GM19025 (cell line): ENCODE data around the gene MFAP4.

Source experiments
- ATAC-seq: cut with Tn5 transposase; IDR thresholded peaks from one replicate; pipeline ENCODE4 v1.9.1; 2021; ENCODE audit warnings: mild to moderate bottlenecking, low read depth, moderate library complexity; ENCODE audit not compliant: unreplicated experiment

Gene MFAP4

GRCh38 chr17:19387921-19388521, 1.0 kb upstream of the MFAP4 start:
- no peak for ATAC-seq

DNA sequence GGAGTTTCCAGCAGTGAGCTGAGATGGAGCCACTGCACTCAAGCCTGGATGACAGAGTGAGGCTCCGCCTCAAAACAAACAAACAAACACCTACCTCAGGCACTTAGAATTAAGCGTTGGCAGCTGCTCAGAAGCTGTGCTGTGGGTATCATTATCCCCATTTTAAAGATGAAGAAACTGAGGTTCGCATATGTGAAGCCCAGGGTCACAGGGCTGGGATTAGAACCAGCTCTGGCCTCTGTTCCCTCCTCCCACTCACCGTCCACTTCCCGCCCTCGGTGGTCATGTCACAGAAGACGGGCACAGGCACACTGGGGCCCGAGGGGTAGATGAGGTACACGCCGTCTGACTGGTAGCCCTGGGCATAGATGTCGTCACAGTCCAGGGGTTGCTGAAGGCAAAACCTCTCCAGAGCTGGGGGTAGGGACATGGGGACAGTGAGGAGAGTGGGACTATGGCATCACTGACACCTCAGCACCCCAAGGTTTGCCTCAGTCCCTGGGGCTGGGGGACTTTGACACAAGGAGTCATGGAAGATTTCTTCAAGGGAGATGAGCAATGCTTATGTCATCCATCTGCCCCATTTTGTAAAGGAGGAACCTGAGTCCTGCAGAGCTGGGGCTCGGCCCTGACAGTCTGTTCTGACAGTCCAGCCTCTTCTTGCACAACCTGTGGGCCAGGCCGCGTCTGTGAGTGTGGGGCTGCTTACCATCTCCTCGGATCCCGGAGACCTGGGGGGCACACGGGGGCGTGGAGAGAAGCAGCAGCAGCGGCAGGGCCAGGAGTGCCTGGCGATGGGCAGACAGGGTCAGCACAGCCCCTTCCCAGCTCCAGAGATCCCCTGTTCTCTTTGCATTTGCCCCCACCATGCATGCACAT, 700 bp downstream of the MFAP4 start:
- no peak for ATAC-seq

DNA sequence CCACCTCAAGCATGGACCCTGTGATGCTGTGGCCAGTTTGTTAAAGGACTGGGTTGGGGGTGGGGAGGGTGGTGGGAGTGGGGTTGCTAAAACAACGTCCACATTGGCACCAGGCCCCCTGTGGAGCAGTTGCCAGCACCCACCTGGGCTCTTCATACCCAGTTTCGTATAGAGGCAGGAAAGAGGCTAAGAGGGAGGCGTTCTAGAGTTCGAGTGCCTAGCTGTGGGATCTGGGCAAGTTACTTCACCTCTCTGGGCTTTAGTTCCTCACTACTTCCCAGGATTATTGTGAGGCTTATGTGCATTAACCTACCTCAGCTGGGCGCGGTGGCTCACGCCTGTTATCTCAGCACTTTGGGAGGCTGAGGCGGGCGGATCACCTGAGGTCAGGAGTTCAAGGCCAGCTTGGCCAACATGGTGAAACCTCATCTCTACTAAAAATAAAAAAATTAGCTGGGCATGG, 1.4 kb downstream of the MFAP4 start:
- ATAC-seq, result no peak

GRCh38 chr17:19384723-19385391, 2.1 kb downstream of the MFAP4 start:
- no peak for ATAC-seq

DNA sequence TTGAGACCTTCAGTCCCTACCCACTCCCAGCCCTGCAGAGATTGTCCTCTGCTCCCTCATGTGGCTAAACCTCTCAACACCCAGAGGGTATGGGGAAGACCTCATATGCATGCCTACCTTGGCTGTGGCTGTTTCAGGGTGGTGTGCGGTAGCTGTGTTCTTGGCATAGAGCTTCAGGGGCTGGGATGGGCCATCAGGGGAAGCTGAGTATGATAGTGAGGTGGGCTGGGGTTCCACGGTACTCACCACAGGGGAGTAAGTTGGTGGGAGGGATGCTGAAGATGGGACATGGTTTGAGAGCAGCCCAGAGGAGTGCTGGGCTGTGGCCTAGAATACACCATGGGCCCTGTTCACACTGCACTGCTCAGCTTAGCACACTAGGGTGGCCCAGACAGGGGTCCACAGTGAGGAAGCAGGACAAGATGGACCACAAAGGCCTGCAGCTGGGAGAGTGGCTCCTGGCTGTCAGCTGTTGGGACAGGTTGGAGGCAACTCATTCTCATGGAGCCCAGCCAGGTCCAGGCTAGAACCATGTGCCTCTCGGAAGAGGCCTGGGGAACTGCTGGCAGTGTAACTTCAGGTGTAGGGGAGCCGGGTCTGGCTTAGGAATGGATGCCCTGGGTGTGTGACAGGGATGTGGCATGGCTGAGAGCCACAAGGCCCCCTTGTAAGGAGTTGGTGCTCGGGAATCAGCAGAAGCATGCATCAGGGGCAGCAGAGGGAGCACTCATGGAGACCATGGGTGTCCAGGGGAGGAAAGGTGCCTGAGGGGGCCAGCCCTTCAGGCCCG, 3.1 kb downstream of the MFAP4 start:
- no peak for ATAC-seq

DNA sequence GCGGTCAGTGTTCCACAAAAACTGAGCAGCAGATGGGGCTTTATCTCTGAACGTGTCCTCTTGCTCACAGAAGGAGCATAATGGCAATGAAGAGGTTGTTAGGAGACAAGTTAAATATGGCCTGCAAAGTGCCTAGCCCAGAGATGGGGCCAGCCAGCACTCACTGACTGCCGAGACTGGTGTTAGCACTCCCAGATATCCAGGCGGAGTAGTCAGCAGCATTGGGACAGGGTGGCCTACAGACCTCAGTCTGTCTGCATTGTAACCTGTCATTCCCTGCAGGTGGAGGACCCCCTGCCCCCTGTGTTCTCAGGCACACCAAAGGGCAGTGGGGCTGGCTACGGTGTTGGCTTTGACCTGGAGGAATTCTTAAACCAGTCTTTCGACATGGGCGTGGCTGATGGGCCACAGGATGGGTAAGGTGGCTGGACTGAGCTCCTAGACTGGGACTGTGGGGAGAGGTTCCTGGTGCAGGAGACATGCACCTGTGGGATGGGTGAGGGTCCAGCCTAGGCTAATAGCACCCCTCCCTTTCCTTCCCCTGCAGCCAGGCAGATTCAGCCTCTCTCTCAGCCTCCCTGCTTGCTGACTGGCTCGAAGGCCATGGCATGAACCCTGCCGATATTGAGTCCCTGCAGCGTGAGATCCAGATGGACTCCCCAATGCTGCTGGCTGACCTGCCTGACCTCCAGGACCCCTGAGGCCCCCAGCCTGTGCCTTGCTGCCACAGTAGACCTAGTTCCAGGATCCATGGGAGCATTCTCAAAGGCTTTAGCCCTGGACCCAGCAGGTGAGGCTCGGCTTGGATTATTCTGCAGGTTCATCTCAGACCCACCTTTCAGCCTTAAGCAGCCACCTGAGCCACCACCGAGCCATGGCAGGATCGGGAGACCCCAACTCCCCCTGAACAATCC, 4.2 kb downstream of the MFAP4 start:
- no peak for ATAC-seq

DNA sequence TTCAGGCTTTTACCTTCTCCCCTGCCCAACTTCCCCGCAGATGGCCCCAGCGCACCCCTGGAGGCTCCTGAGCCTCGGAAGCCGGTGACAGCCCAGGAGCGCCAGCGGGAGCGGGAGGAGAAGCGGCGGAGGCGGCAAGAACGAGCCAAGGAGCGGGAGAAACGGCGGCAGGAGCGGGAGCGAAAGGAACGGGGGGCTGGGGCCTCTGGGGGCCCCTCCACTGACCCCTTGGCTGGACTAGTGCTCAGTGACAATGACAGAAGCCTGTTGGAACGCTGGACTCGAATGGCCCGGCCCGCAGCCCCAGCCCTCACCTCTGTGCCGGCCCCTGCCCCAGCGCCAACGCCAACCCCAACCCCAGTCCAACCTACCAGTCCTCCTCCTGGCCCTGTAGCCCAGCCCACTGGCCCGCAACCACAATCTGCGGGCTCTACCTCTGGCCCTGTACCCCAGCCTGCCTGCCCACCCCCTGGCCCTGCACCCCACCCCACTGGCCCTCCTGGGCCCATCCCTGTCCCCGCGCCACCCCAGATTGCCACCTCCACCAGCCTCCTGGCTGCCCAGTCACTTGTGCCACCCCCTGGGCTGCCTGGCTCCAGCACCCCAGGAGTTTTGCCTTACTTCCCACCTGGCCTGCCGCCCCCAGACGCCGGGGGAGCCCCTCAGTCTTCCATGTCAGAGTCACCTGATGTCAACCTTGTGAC, 5.1 kb downstream of the MFAP4 start:
- no peak for ATAC-seq

DNA sequence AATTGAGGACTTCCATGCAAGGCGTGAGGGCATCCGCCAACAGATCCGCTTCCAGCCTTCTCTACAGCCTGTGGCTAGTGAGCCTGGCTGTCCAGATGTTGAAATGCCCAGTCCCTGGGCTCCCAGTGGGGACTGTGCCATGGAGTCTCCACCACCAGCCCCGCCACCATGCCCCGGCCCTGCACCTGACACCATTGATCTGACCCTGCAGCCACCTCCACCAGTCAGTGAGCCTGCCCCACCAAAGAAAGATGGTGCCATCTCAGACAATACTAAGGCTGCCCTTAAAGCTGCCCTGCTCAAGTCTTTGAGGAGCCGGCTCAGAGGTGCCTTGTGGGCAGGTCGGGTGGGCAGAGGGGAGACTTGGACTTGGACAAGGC, 5.6 kb downstream of the MFAP4 start:
- ATAC-seq, result no peak

- ATAC-seq, result no peak
These were observed 6.3 kb downstream of the MFAP4 start for GRCh38 chr17:19380481-19381301.

GRCh38 chr17:19379361-19380065, 7.5 kb downstream of the MFAP4 start:
- ATAC-seq, result no peak

- peak; percentile 7 for ATAC-seq
These were observed 8.3 kb downstream of the MFAP4 start, which contains the start of gene MAPK7 for GRCh38 chr17:19378416-19379360. TSS of gene MAPK7 (plus strand) at chr17:19378498. CDS start at chr17:19378901, 403 bp downstream.

DNA sequence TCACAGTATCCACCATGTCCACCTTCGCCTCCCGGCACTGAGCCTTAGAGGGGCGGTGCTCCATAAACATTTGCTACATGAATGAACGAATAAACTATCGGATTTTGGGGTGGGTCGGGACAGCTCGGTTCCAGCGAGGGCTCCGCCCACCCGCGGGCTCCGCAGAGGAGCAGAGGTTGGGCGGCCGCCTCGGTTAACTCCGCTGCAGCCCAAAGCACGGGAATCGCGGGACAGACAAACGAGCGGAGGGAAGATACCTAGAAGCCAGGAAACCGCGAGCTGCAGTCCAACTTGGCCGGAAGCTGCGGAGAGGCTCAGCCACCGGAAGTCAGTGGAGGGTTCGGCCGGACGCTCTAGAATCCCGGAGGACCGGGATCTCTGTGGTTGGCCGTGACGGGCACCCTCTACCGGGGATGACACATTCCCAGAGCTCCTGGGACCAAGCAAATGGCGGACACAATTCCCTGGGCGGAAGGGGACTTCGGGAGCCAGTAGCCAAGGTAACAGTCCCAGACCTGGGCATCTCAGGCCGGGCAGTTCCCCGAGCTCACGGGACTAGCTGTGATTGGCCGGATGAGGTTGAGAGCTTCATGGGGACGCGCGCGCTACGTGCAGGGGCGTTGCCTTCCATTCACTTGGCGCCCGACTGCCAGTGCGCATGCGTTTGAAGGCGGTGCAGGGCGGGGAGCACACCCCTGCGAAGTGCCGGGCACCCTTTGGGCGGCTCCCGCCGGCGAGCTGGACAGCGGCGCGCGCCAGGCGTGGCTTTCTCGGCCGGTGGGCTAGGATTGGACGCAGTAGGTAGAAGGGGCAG, 9.2 kb downstream of the MFAP4 start:
- ATAC-seq, result peak; percentile 93

GRCh38 chr17:19376811-19377210, 10.2 kb downstream of the MFAP4 start:
- no peak for ATAC-seq

GRCh38 chr17:19375732-19376131, 11.3 kb downstream of the MFAP4 start:
- no peak for ATAC-seq

GRCh38 chr17:19374136-19374535, 12.9 kb downstream of the MFAP4 start:
- ATAC-seq, result no peak
